ENCODE measurements around the gene EIF2B4. TPM values are rescaled to one million over a fixed set of nuclear protein-coding genes. Genes with fewer than 3 reads are reported as not detected.
A peak's percentile ranks its signal among the peaks of the same experiment; 100 is the strongest.

EIF2B4 gene
- total RNA-seq, 4 donors from 2014 or later, result 12.0 to 36.7 (median 27.5) TPM

DNA sequence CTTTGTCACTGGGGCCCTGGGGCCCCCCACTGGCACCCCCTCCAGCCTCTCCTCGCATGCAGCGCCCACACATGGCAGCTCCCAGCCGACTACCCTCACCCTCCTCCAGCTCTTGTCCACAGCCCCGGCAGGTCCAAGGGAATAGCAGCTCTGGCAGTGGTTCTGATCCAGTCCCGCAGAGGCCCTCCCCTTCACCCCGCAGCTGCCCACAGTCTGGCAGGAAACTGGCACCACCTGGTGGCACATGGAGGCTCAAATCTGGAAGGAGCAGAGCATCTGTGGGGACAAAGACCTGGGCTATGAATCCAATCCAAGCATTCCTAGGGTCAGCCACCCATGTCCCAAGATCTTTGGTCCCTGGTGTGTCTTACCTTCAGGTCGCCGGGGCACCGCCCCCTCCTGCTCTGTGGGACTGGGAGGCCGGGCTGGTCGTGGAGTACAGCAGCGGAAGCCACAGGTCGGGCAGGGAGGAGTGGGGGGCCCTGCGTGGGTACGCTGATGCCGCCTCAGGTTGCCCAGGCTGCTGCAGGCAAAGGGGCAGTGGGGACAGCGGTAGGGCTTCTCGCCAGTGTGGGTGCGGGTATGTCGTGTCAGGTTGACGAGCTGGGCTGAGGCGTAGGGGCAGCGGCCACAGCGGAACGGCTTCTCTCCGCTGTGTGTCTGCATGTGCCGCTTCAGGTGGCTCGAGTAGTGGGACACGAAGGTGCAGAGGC, 8.1 kb upstream of the EIF2B4 start:
- Histone ChIP-seq H3K9me3 (no peaks in the 10 kb centered on the region), H3K36me3 (peaks cover 0 to 43% (median 21%) of the 10 kb centered on the region in 4 donors), H3K4me3 (no peak overlapping the region), H3K27me3 (no peaks in the 10 kb centered on the region), H3K4me1 (peaks cover 8 to 25% (median 19%) of the 10 kb centered on the region in 4 donors), H3K27ac (peak overlapping the region in 1 of 4 donors; percentile 93)
- TF ChIP-seq POLR2A (IDR thresholded peaks at IDR 0.05) (no peak), POLR2AphosphoS5 (IDR thresholded peaks at IDR 0.05) (peak in 1 of 3 donors; percentile 34)
- in situ Hi-C loops (cut with MboI; ENCODE audit: low pct_ligation_motif_present in 1 of 4, low pct_unique_long_range_greater_than_20kb in 1 of 4, low sequenced_read_pairs in 3 of 4), result no loop called here
- intact Hi-C loops (cut with DNase I; ENCODE audit: low total_unique reads), result no loop called here
- 83% methylated on average over 29 of the region's 29 CpGs; no CpG with 5 or more reads in 1 of the 2 donors for WGBS, 2 donors (ENCODE audit: low coverage in 1 of 2)
- DNase-seq, result no peak

- H3K4me3 ChIP-seq, result no peak overlapping the region
- H3K4me1 ChIP-seq, result peaks cover 8 to 31% (median 20%) of the 10 kb centered on the region in 4 donors
- intact Hi-C loops (cut with DNase I; ENCODE audit: low total_unique reads), result no loop called here
- H3K9me3 ChIP-seq, result no peaks in the 10 kb centered on the region
- TF ChIP-seq EP300 (IDR thresholded peaks at IDR 0.05; ENCODE audit: low read depth), result no peak
- peak; percentile 4 for TF ChIP-seq POLR2A (IDR thresholded peaks at IDR 0.05)
- peak in 1 of 3 donors; percentile 18 for TF ChIP-seq POLR2AphosphoS5 (IDR thresholded peaks at IDR 0.05)
- TF ChIP-seq CTCF (IDR thresholded peaks at IDR 0.05), result no peak
- H3K27ac ChIP-seq, result no peak overlapping the region
- DNase-seq, result no peak
- peaks cover 0 to 45% (median 20%) of the 10 kb centered on the region in 4 donors for H3K36me3 ChIP-seq
- 86% methylated on average over 15 of the region's 18 CpGs; no CpG with 5 or more reads in 1 of the 2 donors for WGBS, 2 donors (ENCODE audit: low coverage in 1 of 2)
- no peaks in the 10 kb centered on the region for H3K27me3 ChIP-seq
- in situ Hi-C loops (cut with MboI; ENCODE audit: low pct_ligation_motif_present in 1 of 4, low pct_unique_long_range_greater_than_20kb in 1 of 4, low sequenced_read_pairs in 3 of 4), result no loop called here
These were observed 7.5 kb upstream of the EIF2B4 start for GRCh38 chr2:27377618-27378095.

DNA sequence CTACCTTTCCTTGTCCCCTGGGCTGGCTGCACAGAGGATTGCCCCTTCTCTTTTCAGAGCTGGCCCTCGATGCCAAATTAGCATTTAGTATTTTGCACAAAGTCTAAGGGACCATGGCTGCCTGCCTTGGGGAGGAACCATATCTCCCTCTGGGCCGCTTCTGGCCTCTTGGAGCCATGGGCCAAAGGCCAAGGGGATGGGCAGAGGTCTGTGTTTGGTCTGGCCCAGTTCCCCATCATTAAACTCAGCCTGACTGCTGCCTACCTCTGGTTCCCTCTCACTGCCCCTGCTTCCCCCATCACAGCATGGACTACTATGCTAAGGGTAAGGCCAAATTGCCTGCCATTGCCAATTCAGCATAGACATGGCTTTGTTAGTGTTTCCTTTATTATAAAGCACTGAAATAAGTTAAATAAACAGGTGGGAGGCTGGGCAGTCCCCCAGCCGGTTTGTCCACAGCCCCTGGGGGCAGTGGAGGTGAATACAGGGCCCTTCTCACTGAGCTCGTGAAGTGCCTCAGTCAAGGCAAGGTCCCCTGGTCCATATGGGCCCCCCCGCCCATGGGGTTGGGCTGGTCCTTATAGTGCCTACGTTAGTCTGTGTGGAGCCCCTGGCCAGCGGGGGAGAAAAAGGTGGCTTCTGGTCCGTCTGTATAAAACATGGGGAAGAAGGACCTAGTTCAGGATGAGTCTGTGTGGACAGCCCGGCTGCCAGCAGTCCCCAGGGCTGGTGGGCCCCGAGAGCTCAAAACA, 6.9 kb upstream of the EIF2B4 start:
- WGBS, 2 donors (ENCODE audit: low coverage in 1 of 2), result 60 to 73% methylated on average over 1 to 10 of the region's 10 CpGs
- no peak for DNase-seq
- no peaks in the 10 kb centered on the region for H3K9me3 ChIP-seq
- in situ Hi-C loops (cut with MboI; ENCODE audit: low pct_ligation_motif_present in 1 of 4, low pct_unique_long_range_greater_than_20kb in 1 of 4, low sequenced_read_pairs in 3 of 4), result no loop called here
- TF ChIP-seq CTCF (IDR thresholded peaks at IDR 0.05), result no peak
- TF ChIP-seq POLR2A (IDR thresholded peaks at IDR 0.05), result no peak
- no peak for TF ChIP-seq POLR2AphosphoS5 (IDR thresholded peaks at IDR 0.05)
- no peak for TF ChIP-seq EP300 (IDR thresholded peaks at IDR 0.05; ENCODE audit: low read depth)
- intact Hi-C loops (cut with DNase I; ENCODE audit: low total_unique reads), result no loop called here
- no peak overlapping the region for H3K27ac ChIP-seq
- no peaks in the 10 kb centered on the region for H3K27me3 ChIP-seq
- peaks cover 0 to 45% (median 20%) of the 10 kb centered on the region in 4 donors for H3K36me3 ChIP-seq
- no peak overlapping the region for H3K4me3 ChIP-seq
- peaks cover 14 to 37% (median 25%) of the 10 kb centered on the region in 4 donors for H3K4me1 ChIP-seq

GRCh38 chr2:27376151-27376865, 6.2 kb upstream of the EIF2B4 start:
- no peak for TF ChIP-seq POLR2AphosphoS5 (IDR thresholded peaks at IDR 0.05)
- TF ChIP-seq EP300 (IDR thresholded peaks at IDR 0.05; ENCODE audit: low read depth), result no peak
- TF ChIP-seq CTCF (IDR thresholded peaks at IDR 0.05), result no peak
- TF ChIP-seq POLR2A (IDR thresholded peaks at IDR 0.05), result no peak
- Histone ChIP-seq H3K4me1 (peaks cover 22 to 42% (median 32%) of the 10 kb centered on the region in 4 donors), H3K36me3 (peaks cover 0 to 45% (median 20%) of the 10 kb centered on the region in 4 donors), H3K4me3 (no peak overlapping the region), H3K9me3 (no peaks in the 10 kb centered on the region), H3K27me3 (no peaks in the 10 kb centered on the region), H3K27ac (no peak overlapping the region)
- intact Hi-C loops (cut with DNase I; ENCODE audit: low total_unique reads) (no loop called here), in situ Hi-C loops (cut with MboI; ENCODE audit: low pct_ligation_motif_present in 1 of 4, low pct_unique_long_range_greater_than_20kb in 1 of 4, low sequenced_read_pairs in 3 of 4) (no loop called here)
- DNase-seq, result no peak
- 83 to 100% methylated on average over 2 to 16 of the region's 16 CpGs for WGBS, 2 donors (ENCODE audit: low coverage in 1 of 2)

Data from transverse colon (tissue), 4 donors.